B cell (primary cell): ENCODE results near the gene GUCY2D.

Experiments used
- EZH2 ChIP-seq: IDR thresholded peaks from 2 replicates; pipeline ENCODE4 v1.6.1; 2012; ENCODE audit warnings: borderline replicate concordance, low read depth, mild to moderate bottlenecking, moderate library complexity, low read length; ENCODE audit not compliant: insufficient read depth, poor library complexity, severe bottlenecking
- TF ChIP-seq, protein P1 (sequence below): fragments of 200-600 bp; IDR thresholded peaks from one replicate; pipeline ENCODE4 v1.8.0; 2022; ENCODE audit warnings: antibody characterized with exemption, mild to moderate bottlenecking

GRCh38 chr17:8001976-8002720, at the start of gene GUCY2D:
- TF ChIP-seq, protein P1, sequence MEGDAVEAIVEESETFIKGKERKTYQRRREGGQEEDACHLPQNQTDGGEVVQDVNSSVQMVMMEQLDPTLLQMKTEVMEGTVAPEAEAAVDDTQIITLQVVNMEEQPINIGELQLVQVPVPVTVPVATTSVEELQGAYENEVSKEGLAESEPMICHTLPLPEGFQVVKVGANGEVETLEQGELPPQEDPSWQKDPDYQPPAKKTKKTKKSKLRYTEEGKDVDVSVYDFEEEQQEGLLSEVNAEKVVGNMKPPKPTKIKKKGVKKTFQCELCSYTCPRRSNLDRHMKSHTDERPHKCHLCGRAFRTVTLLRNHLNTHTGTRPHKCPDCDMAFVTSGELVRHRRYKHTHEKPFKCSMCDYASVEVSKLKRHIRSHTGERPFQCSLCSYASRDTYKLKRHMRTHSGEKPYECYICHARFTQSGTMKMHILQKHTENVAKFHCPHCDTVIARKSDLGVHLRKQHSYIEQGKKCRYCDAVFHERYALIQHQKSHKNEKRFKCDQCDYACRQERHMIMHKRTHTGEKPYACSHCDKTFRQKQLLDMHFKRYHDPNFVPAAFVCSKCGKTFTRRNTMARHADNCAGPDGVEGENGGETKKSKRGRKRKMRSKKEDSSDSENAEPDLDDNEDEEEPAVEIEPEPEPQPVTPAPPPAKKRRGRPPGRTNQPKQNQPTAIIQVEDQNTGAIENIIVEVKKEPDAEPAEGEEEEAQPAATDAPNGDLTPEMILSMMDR: no peak
- TF ChIP-seq EZH2: no peak
